HEK293 (cell line): ENCODE data around the gene C1QL4.

Experiments used
- GLI2 ChIP-seq: fragments of 450-650 bp; formaldehyde crosslinking; IDR thresholded peaks from 2 replicates; pipeline ENCODE4; 2017; ENCODE audit warnings: missing biosample characterization, missing genetic modification characterization, low read depth, borderline replicate concordance
- HOXC10 ChIP-seq: sonication (generic); formaldehyde crosslinking; IDR thresholded peaks from 2 replicates; pipeline ENCODE4 v1.8.1; 2023; ENCODE audit warnings: mild to moderate bottlenecking, missing genetic modification reagents
- KLF16 ChIP-seq: fragments of 450-650 bp; formaldehyde crosslinking; IDR thresholded peaks from 2 replicates; pipeline ENCODE4 v1.5.1; 2017; ENCODE audit warnings: missing biosample characterization, missing genetic modification characterization
- SALL2 ChIP-seq: fragments of 450-650 bp; formaldehyde crosslinking; IDR thresholded peaks from 2 replicates; pipeline ENCODE4 v1.5.0; 2017; ENCODE audit warnings: missing biosample characterization, mild to moderate bottlenecking, missing genetic modification characterization, borderline replicate concordance
- SETDB1 ChIP-seq: IDR thresholded peaks from one replicate; pipeline ENCODE4 v1.6.1; 2017; ENCODE audit warnings: mild to moderate bottlenecking, low read length, moderate library complexity, mixed read lengths; ENCODE audit not compliant: insufficient read length
- YY1 ChIP-seq: fragments of 450-650 bp; formaldehyde crosslinking; IDR thresholded peaks from 2 replicates; pipeline ENCODE4 v1.5.1; 2018; ENCODE audit warnings: missing biosample characterization, missing genetic modification characterization
- ZBTB17 ChIP-seq: fragments of 450-650 bp; formaldehyde crosslinking; IDR thresholded peaks from 2 replicates; pipeline ENCODE4 v1.5.1; 2016; ENCODE audit warnings: missing biosample characterization, missing genetic modification characterization
- ZNF138 ChIP-seq: fragments of 450-650 bp; formaldehyde crosslinking; IDR thresholded peaks from 2 replicates; pipeline ENCODE4 v1.5.1; 2016; ENCODE audit warnings: missing biosample characterization, missing genetic modification characterization, borderline replicate concordance
- ZNF175 ChIP-seq: fragments of 450-650 bp; formaldehyde crosslinking; IDR thresholded peaks from 2 replicates; pipeline ENCODE4 v1.5.1; 2016; ENCODE audit warnings: missing biosample characterization, missing genetic modification characterization
- ZNF302 ChIP-seq: fragments of 450-650 bp; formaldehyde crosslinking; IDR thresholded peaks from 2 replicates; pipeline ENCODE4 v1.5.1; 2016; ENCODE audit warnings: missing biosample characterization, missing genetic modification characterization, low read depth
- ZNF324 ChIP-seq: fragments of 450-650 bp; formaldehyde crosslinking; IDR thresholded peaks from 2 replicates; pipeline ENCODE4 v1.5.1; 2016; ENCODE audit warnings: missing biosample characterization, missing genetic modification characterization
- ZNF366 ChIP-seq: fragments of 450-650 bp; formaldehyde crosslinking; conservative IDR thresholded peaks from 2 replicates; pipeline ENCODE4 v1.5.1; 2016; ENCODE audit warnings: missing biosample characterization, missing genetic modification characterization
- ZNF473 ChIP-seq: fragments of 450-650 bp; formaldehyde crosslinking; IDR thresholded peaks from 2 replicates; pipeline ENCODE4 v1.5.1; 2017; ENCODE audit warnings: missing biosample characterization, missing genetic modification characterization
- ZNF514 ChIP-seq: fragments of 450-650 bp; formaldehyde crosslinking; IDR thresholded peaks from 2 replicates; pipeline ENCODE4 v1.5.1; 2016; ENCODE audit warnings: missing biosample characterization, missing genetic modification characterization
- ZNF585B ChIP-seq: fragments of 450-650 bp; formaldehyde crosslinking; IDR thresholded peaks from 2 replicates; pipeline ENCODE4 v1.5.1; 2016; ENCODE audit warnings: missing biosample characterization, missing genetic modification characterization
- ZNF629 ChIP-seq: fragments of 450-650 bp; formaldehyde crosslinking; IDR thresholded peaks from 2 replicates; pipeline ENCODE4 v1.5.1; 2017; ENCODE audit warnings: missing biosample characterization, missing genetic modification characterization
- ZNF654 ChIP-seq: fragments of 450-650 bp; formaldehyde crosslinking; IDR thresholded peaks from 2 replicates; pipeline ENCODE4 v1.5.1; 2016; ENCODE audit warnings: low read depth, missing biosample characterization, missing genetic modification characterization
- ZNF664 ChIP-seq: fragments of 450-650 bp; formaldehyde crosslinking; IDR thresholded peaks from 2 replicates; pipeline ENCODE4 v1.5.1; 2016; ENCODE audit warnings: missing biosample characterization, missing genetic modification characterization
- ZNF843 ChIP-seq: fragments of 450-650 bp; formaldehyde crosslinking; IDR thresholded peaks from 2 replicates; pipeline ENCODE4 v1.5.1; 2016; ENCODE audit warnings: missing biosample characterization, missing genetic modification characterization
- ZSCAN30 ChIP-seq: fragments of 450-650 bp; IDR thresholded peaks from 2 replicates; pipeline ENCODE4 v1.5.1; 2018; ENCODE audit warnings: missing biosample characterization, mild to moderate bottlenecking, missing genetic modification characterization, moderate library complexity
- TF ChIP-seq, protein P1 (sequence below): fragments of 450-650 bp; formaldehyde crosslinking; IDR thresholded peaks from 2 replicates; pipeline ENCODE4 v1.5.1; 2016; ENCODE audit warnings: missing biosample characterization, missing genetic modification characterization, low read depth
- TF ChIP-seq, protein P2 (sequence below): fragments of 450-650 bp; formaldehyde crosslinking; IDR thresholded peaks from 2 replicates; pipeline ENCODE4 v1.5.1; 2017; ENCODE audit warnings: missing biosample characterization, missing genetic modification characterization
- TF ChIP-seq, protein P3 (sequence below): fragments of 450-650 bp; formaldehyde crosslinking; IDR thresholded peaks from 2 replicates; pipeline ENCODE4; 2016; ENCODE audit warnings: missing biosample characterization, missing genetic modification characterization
- TF ChIP-seq, protein P4 (sequence below): fragments of 450-650 bp; formaldehyde crosslinking; IDR thresholded peaks from 2 replicates; pipeline ENCODE4 v1.5.1; 2016; ENCODE audit warnings: missing biosample characterization, missing genetic modification characterization, borderline replicate concordance
- TF ChIP-seq, protein P5 (sequence below): fragments of 450-650 bp; formaldehyde crosslinking; conservative IDR thresholded peaks from 2 replicates; pipeline ENCODE4 v1.5.1; 2016; ENCODE audit warnings: low read depth, missing biosample characterization, missing genetic modification characterization
- TF ChIP-seq, protein P6 (sequence below): sonication (generic); formaldehyde crosslinking; IDR thresholded peaks from 2 replicates; pipeline ENCODE4 v1.8.1; 2022; ENCODE audit warnings: mild to moderate bottlenecking, moderate library complexity, missing genetic modification reagents

Gene C1QL4

DNA sequence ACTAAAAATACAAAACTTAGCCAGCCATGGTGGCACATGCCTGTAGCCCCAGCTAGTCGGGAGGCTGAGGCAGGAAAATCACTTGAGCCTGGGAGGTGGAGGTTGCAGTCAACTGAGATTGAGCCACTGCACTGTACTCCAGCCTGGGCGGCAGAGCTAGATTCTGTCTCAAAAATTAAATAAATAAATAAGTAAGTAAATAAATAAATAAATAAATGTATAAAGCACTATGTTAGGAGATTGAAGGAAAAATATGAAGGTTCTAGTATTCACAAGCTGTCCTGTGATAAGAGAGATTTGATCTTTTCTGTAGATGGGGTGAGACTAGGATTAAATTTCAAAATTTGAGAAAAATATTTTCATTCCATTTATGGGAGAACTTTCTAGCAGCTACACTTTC is 15.4 kb upstream of the C1QL4 start (continued):
- TF ChIP-seq, protein P1, sequence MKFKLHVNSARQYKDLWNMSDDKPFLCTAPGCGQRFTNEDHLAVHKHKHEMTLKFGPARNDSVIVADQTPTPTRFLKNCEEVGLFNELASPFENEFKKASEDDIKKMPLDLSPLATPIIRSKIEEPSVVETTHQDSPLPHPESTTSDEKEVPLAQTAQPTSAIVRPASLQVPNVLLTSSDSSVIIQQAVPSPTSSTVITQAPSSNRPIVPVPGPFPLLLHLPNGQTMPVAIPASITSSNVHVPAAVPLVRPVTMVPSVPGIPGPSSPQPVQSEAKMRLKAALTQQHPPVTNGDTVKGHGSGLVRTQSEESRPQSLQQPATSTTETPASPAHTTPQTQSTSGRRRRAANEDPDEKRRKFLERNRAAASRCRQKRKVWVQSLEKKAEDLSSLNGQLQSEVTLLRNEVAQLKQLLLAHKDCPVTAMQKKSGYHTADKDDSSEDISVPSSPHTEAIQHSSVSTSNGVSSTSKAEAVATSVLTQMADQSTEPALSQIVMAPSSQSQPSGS (tag by site-specific recombination), result no peak
- TF ChIP-seq, protein P2, sequence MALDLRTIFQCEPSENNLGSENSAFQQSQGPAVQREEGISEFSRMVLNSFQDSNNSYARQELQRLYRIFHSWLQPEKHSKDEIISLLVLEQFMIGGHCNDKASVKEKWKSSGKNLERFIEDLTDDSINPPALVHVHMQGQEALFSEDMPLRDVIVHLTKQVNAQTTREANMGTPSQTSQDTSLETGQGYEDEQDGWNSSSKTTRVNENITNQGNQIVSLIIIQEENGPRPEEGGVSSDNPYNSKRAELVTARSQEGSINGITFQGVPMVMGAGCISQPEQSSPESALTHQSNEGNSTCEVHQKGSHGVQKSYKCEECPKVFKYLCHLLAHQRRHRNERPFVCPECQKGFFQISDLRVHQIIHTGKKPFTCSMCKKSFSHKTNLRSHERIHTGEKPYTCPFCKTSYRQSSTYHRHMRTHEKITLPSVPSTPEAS, result no peak
- TF ChIP-seq YY1 (tag by site-specific recombination), result no peak
- TF ChIP-seq ZBTB17, result no peak
- peak; percentile 42; the same call in 1 of the 2 replicates for TF ChIP-seq ZNF138
- TF ChIP-seq GLI2, result peak; percentile 52; the same call in 1 of the 2 replicates
- no peak for TF ChIP-seq ZNF324
- no peak for TF ChIP-seq ZNF302 (tag by site-specific recombination)
- TF ChIP-seq, protein P3, sequence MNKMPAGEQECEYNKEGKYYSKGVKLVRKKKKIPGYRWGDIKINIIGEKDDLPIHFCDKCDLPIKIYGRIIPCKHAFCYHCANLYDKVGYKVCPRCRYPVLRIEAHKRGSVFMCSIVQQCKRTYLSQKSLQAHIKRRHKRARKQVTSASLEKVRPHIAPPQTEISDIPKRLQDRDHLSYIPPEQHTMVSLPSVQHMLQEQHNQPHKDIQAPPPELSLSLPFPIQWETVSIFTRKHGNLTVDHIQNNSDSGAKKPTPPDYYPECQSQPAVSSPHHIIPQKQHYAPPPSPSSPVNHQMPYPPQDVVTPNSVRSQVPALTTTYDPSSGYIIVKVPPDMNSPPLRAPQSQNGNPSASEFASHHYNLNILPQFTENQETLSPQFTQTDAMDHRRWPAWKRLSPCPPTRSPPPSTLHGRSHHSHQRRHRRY, result no peak
- no peak for TF ChIP-seq SETDB1
- TF ChIP-seq ZNF473 (tag by site-specific recombination), result no peak
- TF ChIP-seq, protein P4, sequence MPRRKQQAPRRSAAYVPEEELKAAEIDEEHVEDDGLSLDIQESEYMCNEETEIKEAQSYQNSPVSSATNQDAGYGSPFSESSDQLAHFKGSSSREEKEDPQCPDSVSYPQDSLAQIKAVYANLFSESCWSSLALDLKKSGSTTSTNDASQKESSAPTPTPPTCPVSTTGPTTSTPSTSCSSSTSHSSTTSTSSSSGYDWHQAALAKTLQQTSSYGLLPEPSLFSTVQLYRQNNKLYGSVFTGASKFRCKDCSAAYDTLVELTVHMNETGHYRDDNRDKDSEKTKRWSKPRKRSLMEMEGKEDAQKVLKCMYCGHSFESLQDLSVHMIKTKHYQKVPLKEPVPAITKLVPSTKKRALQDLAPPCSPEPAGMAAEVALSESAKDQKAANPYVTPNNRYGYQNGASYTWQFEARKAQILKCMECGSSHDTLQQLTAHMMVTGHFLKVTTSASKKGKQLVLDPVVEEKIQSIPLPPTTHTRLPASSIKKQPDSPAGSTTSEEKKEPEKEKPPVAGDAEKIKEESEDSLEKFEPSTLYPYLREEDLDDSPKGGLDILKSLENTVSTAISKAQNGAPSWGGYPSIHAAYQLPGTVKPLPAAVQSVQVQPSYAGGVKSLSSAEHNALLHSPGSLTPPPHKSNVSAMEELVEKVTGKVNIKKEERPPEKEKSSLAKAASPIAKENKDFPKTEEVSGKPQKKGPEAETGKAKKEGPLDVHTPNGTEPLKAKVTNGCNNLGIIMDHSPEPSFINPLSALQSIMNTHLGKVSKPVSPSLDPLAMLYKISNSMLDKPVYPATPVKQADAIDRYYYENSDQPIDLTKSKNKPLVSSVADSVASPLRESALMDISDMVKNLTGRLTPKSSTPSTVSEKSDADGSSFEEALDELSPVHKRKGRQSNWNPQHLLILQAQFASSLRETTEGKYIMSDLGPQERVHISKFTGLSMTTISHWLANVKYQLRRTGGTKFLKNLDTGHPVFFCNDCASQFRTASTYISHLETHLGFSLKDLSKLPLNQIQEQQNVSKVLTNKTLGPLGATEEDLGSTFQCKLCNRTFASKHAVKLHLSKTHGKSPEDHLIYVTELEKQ (tag by site-specific recombination), result peak; percentile 32; the same call in 1 of the 2 replicates
- TF ChIP-seq ZNF629 (tag by site-specific recombination), result peak; percentile 33; the same call in 1 of the 2 replicates
- no peak for TF ChIP-seq SALL2
- no peak for TF ChIP-seq ZNF175 (tag by site-specific recombination)
- TF ChIP-seq ZSCAN30, result no peak
- no peak for TF ChIP-seq HOXC10 (CRISPR knock-in tag)
- no peak for TF ChIP-seq ZNF585B
- peak; percentile 44; the same call in 1 of the 2 replicates for TF ChIP-seq ZNF664
- TF ChIP-seq, protein P5, sequence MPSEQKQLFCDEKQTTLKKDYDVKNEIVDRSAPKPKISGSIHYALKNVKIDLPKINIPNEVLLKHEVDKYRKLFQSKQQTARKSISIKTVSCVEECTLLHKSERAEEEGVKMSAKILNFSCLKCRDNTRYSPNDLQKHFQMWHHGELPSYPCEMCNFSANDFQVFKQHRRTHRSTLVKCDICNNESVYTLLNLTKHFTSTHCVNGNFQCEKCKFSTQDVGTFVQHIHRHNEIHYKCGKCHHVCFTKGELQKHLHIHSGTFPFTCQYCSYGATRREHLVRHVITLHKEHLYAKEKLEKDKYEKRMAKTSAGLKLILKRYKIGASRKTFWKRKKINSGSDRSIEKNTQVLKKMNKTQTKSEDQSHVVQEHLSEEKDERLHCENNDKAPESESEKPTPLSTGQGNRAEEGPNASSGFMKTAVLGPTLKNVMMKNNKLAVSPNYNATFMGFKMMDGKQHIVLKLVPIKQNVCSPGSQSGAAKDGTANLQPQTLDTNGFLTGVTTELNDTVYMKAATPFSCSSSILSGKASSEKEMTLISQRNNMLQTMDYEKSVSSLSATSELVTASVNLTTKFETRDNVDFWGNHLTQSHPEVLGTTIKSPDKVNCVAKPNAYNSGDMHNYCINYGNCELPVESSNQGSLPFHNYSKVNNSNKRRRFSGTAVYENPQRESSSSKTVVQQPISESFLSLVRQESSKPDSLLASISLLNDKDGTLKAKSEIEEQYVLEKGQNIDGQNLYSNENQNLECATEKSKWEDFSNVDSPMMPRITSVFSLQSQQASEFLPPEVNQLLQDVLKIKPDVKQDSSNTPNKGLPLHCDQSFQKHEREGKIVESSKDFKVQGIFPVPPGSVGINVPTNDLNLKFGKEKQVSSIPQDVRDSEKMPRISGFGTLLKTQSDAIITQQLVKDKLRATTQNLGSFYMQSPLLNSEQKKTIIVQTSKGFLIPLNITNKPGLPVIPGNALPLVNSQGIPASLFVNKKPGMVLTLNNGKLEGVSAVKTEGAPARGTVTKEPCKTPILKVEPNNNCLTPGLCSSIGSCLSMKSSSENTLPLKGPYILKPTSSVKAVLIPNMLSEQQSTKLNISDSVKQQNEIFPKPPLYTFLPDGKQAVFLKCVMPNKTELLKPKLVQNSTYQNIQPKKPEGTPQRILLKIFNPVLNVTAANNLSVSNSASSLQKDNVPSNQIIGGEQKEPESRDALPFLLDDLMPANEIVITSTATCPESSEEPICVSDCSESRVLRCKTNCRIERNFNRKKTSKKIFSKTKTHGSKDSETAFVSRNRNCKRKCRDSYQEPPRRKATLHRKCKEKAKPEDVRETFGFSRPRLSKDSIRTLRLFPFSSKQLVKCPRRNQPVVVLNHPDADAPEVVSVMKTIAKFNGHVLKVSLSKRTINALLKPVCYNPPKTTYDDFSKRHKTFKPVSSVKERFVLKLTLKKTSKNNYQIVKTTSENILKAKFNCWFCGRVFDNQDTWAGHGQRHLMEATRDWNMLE (tag by site-specific recombination), result peak; percentile 86
- TF ChIP-seq ZNF366 (tag by site-specific recombination), result no peak
- TF ChIP-seq, protein P6, sequence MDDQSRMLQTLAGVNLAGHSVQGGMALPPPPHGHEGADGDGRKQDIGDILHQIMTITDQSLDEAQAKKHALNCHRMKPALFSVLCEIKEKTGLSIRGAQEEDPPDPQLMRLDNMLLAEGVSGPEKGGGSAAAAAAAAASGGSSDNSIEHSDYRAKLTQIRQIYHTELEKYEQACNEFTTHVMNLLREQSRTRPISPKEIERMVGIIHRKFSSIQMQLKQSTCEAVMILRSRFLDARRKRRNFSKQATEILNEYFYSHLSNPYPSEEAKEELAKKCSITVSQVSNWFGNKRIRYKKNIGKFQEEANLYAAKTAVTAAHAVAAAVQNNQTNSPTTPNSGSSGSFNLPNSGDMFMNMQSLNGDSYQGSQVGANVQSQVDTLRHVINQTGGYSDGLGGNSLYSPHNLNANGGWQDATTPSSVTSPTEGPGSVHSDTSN (CRISPR knock-in tag), result no peak
- no peak for TF ChIP-seq ZNF514 (tag by site-specific recombination)
- TF ChIP-seq KLF16 (tag by site-specific recombination), result no peak
- no peak for TF ChIP-seq ZNF843 (tag by site-specific recombination)
- peak; percentile 37 for TF ChIP-seq ZNF654 (tag by site-specific recombination)
